Thoracic aorta (tissue), 2 donors: ENCODE results near the gene COL6A5. TPM values are rescaled to one million over a fixed set of nuclear protein-coding genes. Genes with fewer than 3 reads are reported as not detected.
"Not testable (repeated sequence)": the region's sequence is repeated elsewhere in the genome, so short reads cannot be mapped to it uniquely, and the experiment has no call there.

Experiments
- ATAC-seq: fragments of 150-250 bp; one replicate; pipeline ENCODE4 v1.8.0; 2017; ENCODE audit warnings: low read depth; ENCODE audit not compliant: insufficient number of reproducible peaks, low FRiP score
- DNase-seq: peaks from one replicate; pipeline ENCODE4 v3.0.0-alpha.2; 2020; ENCODE audit warnings: low spot score
- H3K27ac ChIP-seq, 2 donors: fragments of 200-600 bp; sonication (generic); 1 replicate in 1 of 2; 2 replicates in 1 of 2; pipeline ENCODE4 v1.5.1; 2016; ENCODE audit warnings: mild to moderate bottlenecking in 2 of 2, moderate library complexity in 2 of 2
- H3K27me3 ChIP-seq: fragments of 200-600 bp; sonication (generic); replicated peaks from 2 replicates; pipeline ENCODE4 v1.6.0; 2016; ENCODE audit warnings: mild to moderate bottlenecking; ENCODE audit not compliant: insufficient read depth
- H3K36me3 ChIP-seq: fragments of 200-600 bp; sonication (generic); one replicate; pipeline ENCODE4 v1.5.1; 2016
- H3K4me1 ChIP-seq, 2 donors: fragments of 200-600 bp; sonication (generic); 1 replicate in 1 of 2; 2 replicates in 1 of 2; pipeline versions ENCODE4 v1.5.1 to v1.6.0; 2016; ENCODE audit warnings: low read depth in 2 of 2, mild to moderate bottlenecking in 1 of 2; ENCODE audit not compliant: control insufficient read depth in 1 of 2
- H3K4me3 ChIP-seq: fragments of 200-600 bp; sonication (generic); 2 replicates; pipeline ENCODE4 v1.5.1; 2016; ENCODE audit warnings: mild to moderate bottlenecking
- H3K9me3 ChIP-seq: fragments of 200-600 bp; sonication (generic); 2 replicates; pipeline ENCODE4 v1.5.1; 2016
- CTCF ChIP-seq: fragments of 200-600 bp; sonication (generic); IDR thresholded peaks from one replicate; pipeline ENCODE4 v1.5.1; 2019; ENCODE audit warnings: antibody characterized with exemption
- total RNA-seq, 2 donors: library from RNA; depleted of rRNA; stranded (reverse); fragments of >200 nt; gene quantifications; one replicate each; pipeline versions ENCODE4 v1.1.0 to v1.2.3, GENCODE V29; 2016

Gene COL6A5
- total RNA-seq, 2 donors from 2014 or later = not detected

DNA sequence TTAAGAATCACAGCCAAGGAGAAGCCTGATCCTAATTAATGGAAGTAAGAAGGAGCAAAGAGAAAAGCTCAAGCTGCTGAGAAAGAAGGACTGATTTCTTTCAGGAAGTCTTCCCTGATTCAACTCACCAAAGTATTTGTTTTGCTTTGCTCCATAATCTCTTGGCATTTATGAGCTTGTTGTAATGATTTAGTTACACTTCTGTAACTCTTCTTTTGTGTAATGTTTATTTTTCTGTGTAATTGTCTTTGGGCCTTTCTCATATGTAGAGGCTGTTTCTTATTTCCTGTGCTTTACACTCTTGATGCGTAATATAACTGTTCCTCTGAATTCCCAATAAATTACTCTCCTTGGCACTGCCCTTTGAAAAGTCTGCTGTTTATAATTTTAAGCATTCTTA lies 80.0 kb downstream of the COL6A5 start:
- no peaks in the 10 kb centered on the region for H3K27me3 ChIP-seq
- TF ChIP-seq CTCF = no peak
- no peaks in the 10 kb centered on the region for H3K4me1 ChIP-seq
- H3K27ac ChIP-seq = no peak overlapping the region
- H3K4me3 ChIP-seq = no peak overlapping the region
- ATAC-seq = no peak
- no peaks in the 10 kb centered on the region for H3K9me3 ChIP-seq
- DNase-seq = no peak
- H3K36me3 ChIP-seq = no peaks in the 10 kb centered on the region

DNA sequence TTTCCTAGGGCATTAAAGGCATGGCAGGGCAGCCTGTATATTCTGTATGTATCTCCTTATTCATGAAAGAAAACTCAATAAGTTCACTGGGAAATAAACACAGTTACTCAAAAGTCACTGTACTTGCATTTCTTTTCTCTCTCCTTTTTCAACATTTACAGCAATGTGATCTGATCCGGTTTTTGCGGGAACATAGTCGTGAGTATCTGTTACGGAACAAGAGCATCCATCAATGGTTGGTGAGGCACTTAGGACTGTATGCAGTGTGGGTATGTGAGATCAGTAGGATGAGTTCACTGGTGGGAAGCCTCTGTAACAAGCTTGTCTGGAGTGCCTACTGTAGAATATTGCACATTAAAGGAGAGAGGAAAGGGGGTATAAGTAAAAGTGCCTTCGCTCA lies 80.7 kb downstream of the COL6A5 start:
- no peaks in the 10 kb centered on the region for H3K27me3 ChIP-seq

GRCh38 chr3:130428871-130429712 lies 83.6 kb downstream of the COL6A5 start:
- Histone ChIP-seq H3K4me1 (no peaks in the 10 kb centered on the region), H3K27ac (no peak overlapping the region), H3K36me3 (no peaks in the 10 kb centered on the region), H3K27me3 (no peaks in the 10 kb centered on the region), H3K4me3 (no peak overlapping the region), H3K9me3 (no peaks in the 10 kb centered on the region)
- no peak for ATAC-seq
- no peak for DNase-seq
- no peak for TF ChIP-seq CTCF

More for the DNA sequence above, 80.7 kb downstream of the COL6A5 start:
- Histone ChIP-seq H3K9me3 (no peaks in the 10 kb centered on the region), H3K27ac (no peak overlapping the region), H3K4me1 (no peaks in the 10 kb centered on the region), H3K36me3 (no peaks in the 10 kb centered on the region), H3K4me3 (no peak overlapping the region)
- ATAC-seq = no peak
- TF ChIP-seq CTCF = no peak
- DNase-seq = no peak

DNA sequence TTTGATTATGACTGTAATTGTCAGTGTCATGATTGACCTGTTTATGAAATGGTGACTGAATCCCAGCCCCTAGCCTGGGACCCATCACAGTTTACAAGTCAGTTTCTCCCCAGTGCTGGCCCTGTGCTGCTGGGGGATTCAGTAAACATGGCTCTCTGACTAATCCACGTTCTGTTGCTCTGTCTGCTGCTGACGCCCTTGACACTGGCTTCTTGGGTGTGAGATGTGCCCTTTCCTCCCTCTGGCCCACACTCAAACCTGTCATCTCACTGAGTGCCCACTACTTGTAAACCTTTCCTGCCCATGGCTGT lies 84.2 kb downstream of the COL6A5 start:
- Histone ChIP-seq H3K27ac (no peak overlapping the region), H3K36me3 (no peaks in the 10 kb centered on the region), H3K4me3 (no peak overlapping the region), H3K4me1 (no peaks in the 10 kb centered on the region), H3K9me3 (no peaks in the 10 kb centered on the region), H3K27me3 (no peaks in the 10 kb centered on the region)
- DNase-seq (no peak), ATAC-seq (no peak)
- TF ChIP-seq CTCF = no peak

- H3K9me3 ChIP-seq = no peaks in the 10 kb centered on the region
- ATAC-seq = no peak
- no peak overlapping the region for H3K27ac ChIP-seq
Observed at GRCh38 chr3:130430266-130430665, 84.8 kb downstream of the COL6A5 start.

DNA sequence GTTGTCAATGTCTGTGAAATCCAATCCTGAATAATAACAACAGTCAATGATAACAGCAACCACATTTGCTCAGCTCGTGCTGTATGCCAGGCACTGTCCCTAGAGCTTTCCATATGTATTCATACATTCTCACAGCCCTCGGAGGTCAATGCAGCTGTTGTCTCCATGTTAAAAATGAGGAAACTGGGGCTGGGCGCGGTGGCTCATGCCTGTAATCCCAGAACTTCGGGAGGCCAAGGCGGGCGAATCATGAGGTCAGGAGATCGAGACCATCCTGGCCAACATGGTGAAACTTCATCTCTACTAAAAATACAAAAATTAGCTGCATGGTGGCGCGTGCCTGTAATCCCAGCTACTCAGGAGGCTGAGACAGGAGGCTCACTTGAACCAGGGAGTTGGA lies 86.6 kb downstream of the COL6A5 start:
- not testable (repeated sequence) for H3K4me3 ChIP-seq

More at GRCh38 chr3:130430266-130430665, 84.8 kb downstream of the COL6A5 start:
- no peaks in the 10 kb centered on the region for H3K36me3 ChIP-seq
- H3K4me3 ChIP-seq = no peak overlapping the region
- DNase-seq = no peak
- H3K27me3 ChIP-seq = no peaks in the 10 kb centered on the region
- no peaks in the 10 kb centered on the region for H3K4me1 ChIP-seq
- TF ChIP-seq CTCF = no peak

More for the DNA sequence above, 86.6 kb downstream of the COL6A5 start:
- ATAC-seq, H3K9me3 ChIP-seq, DNase-seq, H3K27ac ChIP-seq, H3K27me3 ChIP-seq, H3K36me3 ChIP-seq, H3K4me1 ChIP-seq: not testable (repeated sequence)
